IPS DF 4.7 (cell line): ENCODE data around the gene DRD1.

ENCODE experiments used
- DNase-seq: peaks from one replicate; pipeline ENCODE4 v3.0.0-alpha.2; 2013; ENCODE audit warnings: low spot score; ENCODE audit errors: extremely low read depth

DRD1 gene

GRCh38 chr5:175444060-175444904 lies at the start of gene DRD1:
TSS of gene DRD1 (minus strand) at chr5:175444182. CDS start at chr5:175443099, 1,083 bp downstream.
- no peak for DNase-seq

DNA sequence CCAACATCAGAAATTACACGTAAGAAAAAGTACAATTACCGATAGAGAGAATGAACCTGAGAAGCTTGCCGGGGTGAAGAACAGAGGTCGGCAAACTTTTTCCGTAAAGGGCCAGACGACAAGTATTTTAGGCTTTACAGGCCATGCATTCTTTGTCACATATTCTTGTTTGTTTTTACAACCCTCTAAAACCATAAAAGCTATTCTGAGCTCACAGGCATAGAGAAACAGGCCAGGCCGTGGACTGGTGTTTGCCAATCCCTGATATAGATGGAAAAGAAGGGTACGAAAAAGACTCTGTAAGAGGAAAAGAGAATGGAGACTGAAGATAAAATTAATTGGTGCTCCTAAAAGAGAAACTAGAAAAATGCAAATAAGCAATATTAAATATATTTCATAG lies 49.7 kb upstream of the DRD1 start:
- DNase-seq = no peak

DNA sequence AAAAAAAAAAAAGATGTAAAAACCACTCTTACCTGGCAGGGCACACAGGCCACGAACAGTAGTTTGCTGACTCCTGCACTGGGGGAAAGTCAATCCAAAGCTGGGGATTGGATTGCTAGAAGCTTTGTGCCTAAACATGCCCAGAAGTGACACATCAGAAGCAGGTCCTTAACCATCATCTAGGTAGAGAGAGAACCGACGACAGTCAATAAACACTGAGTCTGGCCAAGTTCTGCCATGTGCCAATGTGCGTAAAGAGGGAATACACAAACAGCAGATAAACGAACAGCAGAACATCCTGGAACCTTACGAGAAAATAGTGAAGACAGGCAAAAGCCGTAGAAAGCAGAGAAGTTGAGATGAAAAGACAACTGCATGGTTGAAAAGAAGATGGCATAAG lies 49.3 kb upstream of the DRD1 start:
- no peak for DNase-seq

- no peak for DNase-seq
Observed at GRCh38 chr5:175491223-175491622, 47.2 kb upstream of the DRD1 start.

DNA sequence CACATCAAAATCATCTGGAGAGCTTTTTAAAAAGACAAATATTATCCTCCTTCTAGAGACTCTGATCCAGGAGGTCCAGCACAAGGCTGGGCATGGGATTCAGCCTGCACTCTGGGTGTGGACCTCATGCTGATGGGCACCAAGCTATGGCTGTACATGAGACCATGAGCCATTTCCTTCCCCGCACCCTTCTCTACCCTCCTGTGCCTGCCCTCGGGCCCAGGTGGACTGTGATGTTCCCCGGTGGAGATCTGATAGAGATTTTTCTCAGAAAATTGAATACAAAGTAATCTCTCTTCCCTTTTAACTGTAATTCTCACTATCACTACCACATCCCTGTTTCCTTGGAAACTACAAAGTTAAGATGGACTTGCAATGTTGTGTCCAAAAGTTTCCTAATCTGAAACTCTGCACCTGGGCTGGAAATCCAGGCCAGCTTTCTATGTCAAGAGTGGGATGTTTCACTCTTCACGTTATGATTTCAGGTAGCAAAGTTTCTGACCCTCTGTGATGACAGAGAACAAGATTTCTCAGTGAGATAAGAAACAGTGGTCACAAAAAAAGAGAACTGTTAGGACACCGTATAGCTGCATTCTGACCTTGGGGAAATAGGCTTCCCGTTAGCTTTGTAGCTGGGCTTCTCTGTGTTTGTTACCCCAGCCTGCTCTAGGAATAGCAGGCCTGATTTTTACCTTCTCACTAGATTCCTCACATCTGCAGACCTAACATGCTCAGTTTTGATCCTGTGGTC lies 45.9 kb upstream of the DRD1 start:
- DNase-seq = no peak

- no peak for DNase-seq
Observed at GRCh38 chr5:175487514-175488222, 43.7 kb upstream of the DRD1 start.

GRCh38 chr5:175485631-175486030 lies 41.6 kb upstream of the DRD1 start:
- no peak for DNase-seq

DNA sequence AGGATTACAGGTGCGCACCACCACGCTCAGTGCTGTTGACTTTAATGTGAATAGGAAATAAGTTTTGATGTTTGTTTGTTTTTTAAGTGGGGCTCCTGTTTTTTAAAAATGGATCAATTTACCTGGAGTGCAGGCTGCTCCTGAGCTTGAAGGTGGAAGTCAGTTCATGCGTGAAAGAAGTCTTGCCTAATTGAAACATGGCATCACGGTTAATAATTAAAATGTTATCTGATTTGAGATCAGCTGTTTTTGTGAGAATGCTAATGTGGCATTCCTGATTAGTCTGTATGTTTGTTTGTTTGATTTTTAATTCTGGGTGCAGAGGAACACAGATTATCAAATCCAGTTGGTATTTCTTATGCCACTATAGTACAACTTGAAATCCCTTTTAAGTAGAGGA lies 40.8 kb upstream of the DRD1 start:
- no peak for DNase-seq

DNA sequence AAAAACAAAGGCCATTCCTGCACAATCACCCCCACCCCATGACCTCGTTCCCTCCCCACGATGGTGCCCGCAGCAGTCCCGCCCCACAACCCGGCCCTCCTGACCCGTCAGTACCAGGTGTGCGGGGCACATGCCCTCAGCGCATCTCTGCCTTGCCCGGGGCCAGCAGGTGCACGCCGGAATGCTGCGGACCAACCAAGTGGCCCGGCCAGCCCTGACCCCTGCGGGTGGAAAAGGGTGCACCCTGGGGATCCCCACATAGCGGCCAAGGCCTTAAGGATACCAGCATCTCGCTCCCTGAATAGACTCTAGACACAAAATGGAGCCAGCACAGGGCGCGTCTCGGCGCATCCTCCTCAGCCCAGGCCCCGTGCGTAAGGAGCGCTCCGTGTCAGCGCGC lies 40.3 kb upstream of the DRD1 start:
- DNase-seq = no peak

GRCh38 chr5:175483337-175483736 lies 39.4 kb upstream of the DRD1 start:
- DNase-seq = no peak

- DNase-seq = no peak
Observed at GRCh38 chr5:175479125-175479881, 35.3 kb upstream of the DRD1 start.

DNA sequence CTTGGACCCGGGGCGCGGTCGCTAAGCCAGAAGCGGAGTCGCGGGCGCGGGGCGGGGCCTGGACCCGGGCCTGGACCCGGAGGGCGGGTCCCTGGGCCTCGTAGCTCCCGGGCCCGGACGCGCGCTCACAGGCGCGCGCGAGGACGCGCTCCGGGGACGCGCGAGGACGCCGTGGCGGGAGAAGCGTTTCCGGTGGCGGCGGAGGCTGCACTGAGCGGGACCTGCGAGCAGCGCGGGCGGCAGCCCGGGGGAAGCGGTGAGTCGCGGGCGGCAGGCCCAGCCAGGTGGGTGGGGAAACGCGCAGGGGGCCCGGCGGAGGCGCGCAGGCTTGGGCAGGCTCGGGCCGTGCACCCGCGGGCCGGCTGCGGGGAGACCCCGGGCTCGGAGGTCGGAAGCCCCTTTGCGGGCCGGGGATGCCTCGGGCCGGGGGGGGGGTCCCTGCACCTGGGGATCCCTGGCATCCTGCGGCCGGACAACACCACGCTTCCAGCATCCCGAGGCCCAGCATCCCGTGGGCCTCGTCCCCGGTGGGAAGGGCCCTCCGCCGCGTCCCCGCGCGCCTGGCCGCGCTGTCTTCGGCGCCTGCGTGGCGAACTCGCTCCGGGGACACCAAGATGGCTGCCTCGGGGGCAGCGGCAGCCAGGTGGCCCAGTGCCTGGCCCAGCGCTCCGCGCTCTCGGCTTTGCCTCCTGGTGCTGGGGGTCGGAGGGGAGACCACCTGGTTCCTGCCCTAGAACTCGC lies 34.6 kb upstream of the DRD1 start, which contains the start of gene SFXN1:
SFXN1 (plus strand) TSS at position 177 of the 741 bp plus-strand sequence. CDS start 13,544 bp downstream, outside the sequence.
- no peak for DNase-seq

DNA sequence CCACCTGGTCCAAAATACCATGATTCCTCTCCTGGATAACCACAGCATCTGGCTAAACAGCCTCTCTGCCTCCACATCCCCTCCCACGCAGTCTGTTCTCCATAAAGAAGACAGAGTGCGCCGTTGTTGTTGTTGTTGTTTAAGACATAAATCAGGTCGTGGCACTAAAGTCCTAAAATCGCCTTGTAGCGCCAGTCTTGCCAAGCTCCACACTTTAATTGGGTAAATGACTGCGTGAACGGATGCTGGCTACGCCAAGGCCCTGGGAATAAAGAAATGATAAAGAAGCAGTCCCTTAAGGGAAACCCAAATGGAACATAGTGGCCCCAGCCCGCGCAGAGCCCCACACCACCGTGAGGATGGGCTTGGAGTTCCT lies 34.0 kb upstream of the DRD1 start:
- DNase-seq = no peak

- DNase-seq = no peak
Observed at GRCh38 chr5:175477440-175477839, 33.5 kb upstream of the DRD1 start.

GRCh38 chr5:175475248-175475647 lies 31.3 kb upstream of the DRD1 start:
- no peak for DNase-seq

DNA sequence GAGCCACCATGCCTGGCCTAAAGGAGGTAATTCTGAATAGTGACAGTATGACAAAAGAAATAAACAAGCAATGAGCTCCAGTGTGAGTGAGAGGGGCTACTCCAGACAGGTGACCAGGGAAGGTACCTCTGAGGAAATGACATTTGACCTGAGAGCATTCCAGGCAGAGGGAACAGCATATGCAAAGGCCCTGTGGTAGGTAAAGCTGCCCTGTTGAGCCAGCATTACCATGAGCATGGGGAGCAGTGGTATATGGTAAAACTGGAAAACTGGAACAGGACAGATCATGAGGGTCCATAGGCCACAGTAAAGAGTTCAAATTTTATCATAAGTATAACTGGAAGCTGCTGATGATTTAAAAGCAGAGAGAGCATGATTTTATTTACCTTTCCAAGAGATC lies 28.4 kb upstream of the DRD1 start:
- no peak for DNase-seq

GRCh38 chr5:175471628-175472027 lies 27.6 kb upstream of the DRD1 start:
- DNase-seq = no peak

- no peak for DNase-seq
Observed at GRCh38 chr5:175471196-175471595, 27.2 kb upstream of the DRD1 start.

- DNase-seq = no peak
Observed at GRCh38 chr5:175470781-175471180, 26.8 kb upstream of the DRD1 start.

- DNase-seq = no peak
Observed at GRCh38 chr5:175469916-175470315, 25.9 kb upstream of the DRD1 start.

DNA sequence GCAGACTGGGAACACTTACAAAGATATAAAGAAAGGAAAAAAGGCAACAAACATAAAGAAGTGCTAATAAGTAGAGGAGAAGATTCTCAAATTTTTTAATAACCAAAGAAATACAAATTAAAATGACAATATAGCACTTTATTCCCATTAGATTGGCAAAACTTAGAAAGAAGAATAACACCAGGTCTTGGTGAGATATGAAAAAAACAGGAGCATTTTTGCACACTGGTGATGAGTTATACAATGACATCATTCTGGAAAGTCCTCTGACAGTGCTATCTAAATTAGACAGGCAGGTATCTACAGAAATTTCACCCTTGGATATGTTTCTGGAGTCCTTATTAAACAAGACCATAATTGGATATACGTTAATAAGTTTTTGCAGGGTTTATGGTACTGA lies 24.9 kb upstream of the DRD1 start:
- DNase-seq = no peak
